Astrocyte of the spinal cord (primary cell): ENCODE results near the gene NR5A2.

Experiments
- DNase-seq: peaks from one replicate; pipeline ENCODE4 v3.0.0; 2011; ENCODE audit warnings: low read depth, low spot score
- H3K4me3 ChIP-seq: 2 replicates; pipeline ENCODE4 v1.5.1; 2011; ENCODE audit warnings: low read depth, mild to moderate bottlenecking, low read length, moderate library complexity
- in situ Hi-C: cut with HindIII; loops from 2 replicates; pipeline ENCODE4 v1.10.0; 2017; ENCODE audit warnings: low sequenced_read_pairs
- TF ChIP-seq, protein P1 (sequence below): IDR thresholded peaks from 2 replicates; pipeline ENCODE4 v1.5.1; 2012; ENCODE audit warnings: low read depth, mild to moderate bottlenecking, low read length, inconsistent platforms

NR5A2 gene

DNA sequence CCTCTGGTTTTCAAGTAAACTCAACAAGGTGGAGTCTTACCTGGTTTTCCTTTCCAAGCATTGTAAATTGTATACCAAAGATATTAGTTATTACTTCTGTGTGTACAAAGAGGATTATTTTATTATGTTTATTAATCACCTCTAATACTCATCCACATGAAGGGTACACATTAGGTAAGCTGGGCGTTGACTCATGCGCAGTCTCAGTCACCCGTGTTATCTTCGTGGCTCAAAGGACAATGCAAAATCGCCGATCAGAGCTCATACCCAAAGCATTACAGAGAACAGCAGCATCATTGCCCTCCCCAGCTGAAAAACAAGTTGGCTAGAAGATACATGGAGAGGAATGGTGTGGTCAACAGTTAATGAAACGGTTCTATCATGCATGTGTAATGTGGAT lies 148.7 kb downstream of the NR5A2 start:
- in situ Hi-C loops, result no loop called here
- H3K4me3 ChIP-seq, result no peak overlapping the region
- TF ChIP-seq, protein P1, sequence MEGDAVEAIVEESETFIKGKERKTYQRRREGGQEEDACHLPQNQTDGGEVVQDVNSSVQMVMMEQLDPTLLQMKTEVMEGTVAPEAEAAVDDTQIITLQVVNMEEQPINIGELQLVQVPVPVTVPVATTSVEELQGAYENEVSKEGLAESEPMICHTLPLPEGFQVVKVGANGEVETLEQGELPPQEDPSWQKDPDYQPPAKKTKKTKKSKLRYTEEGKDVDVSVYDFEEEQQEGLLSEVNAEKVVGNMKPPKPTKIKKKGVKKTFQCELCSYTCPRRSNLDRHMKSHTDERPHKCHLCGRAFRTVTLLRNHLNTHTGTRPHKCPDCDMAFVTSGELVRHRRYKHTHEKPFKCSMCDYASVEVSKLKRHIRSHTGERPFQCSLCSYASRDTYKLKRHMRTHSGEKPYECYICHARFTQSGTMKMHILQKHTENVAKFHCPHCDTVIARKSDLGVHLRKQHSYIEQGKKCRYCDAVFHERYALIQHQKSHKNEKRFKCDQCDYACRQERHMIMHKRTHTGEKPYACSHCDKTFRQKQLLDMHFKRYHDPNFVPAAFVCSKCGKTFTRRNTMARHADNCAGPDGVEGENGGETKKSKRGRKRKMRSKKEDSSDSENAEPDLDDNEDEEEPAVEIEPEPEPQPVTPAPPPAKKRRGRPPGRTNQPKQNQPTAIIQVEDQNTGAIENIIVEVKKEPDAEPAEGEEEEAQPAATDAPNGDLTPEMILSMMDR, result no peak
- no peak for DNase-seq

DNA sequence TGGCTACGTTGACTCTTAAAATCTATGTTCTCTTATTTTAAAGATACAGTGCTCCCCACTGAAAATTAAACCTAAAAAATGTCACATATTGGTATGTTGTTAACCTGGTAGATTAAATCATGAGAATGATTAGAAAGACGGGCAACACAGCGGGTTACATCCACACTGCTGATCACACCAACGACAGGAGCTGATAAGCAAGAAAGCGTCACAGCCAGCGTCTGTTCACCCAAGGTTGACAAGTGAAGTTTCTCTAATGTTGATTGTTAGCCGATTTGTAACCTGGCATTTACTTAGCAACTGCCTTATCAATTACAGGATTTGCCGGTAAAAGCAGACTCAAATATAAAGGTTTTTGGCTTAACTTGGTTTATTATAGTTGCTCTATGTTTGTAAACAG lies 149.3 kb downstream of the NR5A2 start:
- DNase-seq, result no peak
- H3K4me3 ChIP-seq, result no peak overlapping the region
- TF ChIP-seq, protein P1, result no peak
- in situ Hi-C loops, result no loop called here

DNA sequence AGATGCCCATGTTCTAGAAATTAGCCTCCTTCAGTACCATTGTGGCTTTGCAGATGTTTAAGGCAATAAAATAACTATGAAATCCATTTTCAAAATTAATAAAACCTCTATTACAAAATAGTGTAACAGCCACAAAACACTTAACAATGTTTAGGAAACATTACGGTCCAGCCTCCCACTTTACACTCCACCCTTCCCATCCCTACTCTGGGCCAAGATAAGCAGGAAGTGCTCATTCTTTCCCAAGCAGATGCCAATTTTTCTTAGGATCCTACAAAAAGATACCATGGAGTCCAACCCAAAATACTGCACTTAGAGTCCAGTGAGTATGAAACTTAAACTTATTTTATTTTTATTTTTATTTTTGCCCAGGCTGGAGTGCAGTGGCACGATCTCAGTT lies 150.8 kb downstream of the NR5A2 start:
- no peak overlapping the region for H3K4me3 ChIP-seq
- TF ChIP-seq, protein P1, result no peak
- DNase-seq, result no peak
- in situ Hi-C loops, result no loop called here

DNA sequence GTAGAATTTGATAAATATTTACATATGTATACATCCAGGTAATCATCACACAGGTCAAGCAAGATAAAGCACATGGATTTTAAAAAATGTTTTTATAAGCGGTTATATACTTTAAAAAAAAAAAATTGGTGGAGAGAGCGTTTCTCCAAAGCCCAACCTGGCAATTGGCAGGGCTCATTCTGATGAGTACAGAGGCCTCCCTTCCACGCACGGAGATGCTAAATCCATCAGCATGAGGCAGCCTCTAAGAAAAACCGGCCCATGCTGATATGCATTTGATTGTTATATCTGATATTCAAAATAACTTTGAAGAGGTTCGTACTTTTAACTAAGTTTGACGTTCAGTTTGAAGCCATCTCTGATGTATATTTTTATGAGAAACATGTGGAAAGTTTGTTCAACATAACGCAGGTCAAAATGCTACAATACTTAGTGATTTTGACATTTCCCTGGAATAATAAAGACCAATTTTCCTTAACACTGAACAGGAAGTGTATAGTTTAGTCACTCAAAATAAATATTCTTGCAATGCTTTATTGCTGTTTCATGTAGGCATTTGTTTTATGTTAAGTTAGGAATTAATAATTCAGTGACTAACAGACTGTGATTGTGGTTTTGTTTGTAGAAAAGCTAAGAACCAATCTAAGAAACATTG lies 151.7 kb downstream of the NR5A2 start:
- DNase-seq, result peak; percentile 41
- no peak overlapping the region for H3K4me3 ChIP-seq
- TF ChIP-seq, protein P1, result no peak
- in situ Hi-C loops, result no loop called here

DNA sequence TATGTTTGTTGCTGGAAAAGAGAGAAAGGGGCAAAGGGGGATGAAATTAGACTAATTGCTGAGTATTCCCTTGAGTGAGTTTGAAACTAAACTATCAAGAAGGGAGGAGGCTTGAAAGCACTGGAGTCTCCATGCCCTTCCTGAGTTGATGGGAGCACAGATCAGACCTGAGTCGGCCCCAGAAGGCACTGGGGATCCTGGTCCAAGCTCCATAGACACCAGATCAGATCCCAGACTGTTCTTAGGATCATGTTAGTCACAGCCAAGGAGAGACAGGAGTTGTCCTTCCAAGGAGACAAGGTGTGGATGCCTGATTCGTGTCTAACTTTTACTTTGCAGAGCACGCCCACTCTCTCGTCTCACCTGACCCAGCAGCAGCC lies 152.3 kb downstream of the NR5A2 start:
- TF ChIP-seq, protein P1, result no peak
- H3K4me3 ChIP-seq, result no peak overlapping the region
- DNase-seq, result no peak
- in situ Hi-C loops, result no loop called here

DNA sequence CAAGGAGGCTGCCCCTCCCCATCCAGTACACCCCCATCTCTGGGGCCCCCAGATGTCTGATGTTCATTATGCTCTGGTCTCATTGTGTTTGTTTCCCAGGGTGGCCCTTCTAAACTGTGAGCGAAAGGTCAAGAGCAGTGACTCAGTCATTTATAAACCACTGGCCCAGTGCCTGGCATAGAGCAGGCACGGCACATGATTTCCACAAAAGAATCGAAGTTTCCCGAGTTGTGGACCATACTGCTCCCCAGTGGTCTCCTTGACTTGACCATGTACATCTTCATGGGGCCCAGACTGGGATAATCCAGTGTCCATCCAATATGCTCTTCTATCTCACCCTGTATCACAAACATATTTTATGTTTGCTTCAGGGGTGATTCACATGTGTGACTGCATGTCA lies 153.3 kb downstream of the NR5A2 start:
- DNase-seq, result peak; percentile 38

More for the DNA sequence above, 153.3 kb downstream of the NR5A2 start:
- no peak overlapping the region for H3K4me3 ChIP-seq
- in situ Hi-C loops, result no loop called here
- TF ChIP-seq, protein P1, result no peak
